Stimulated activated CD4-positive, alpha-beta T cell treated with anti-CD3 and anti-CD28 coated beads, Interleukin-2, amount 100 ng/mL, for 48 hours (primary cell): ENCODE data around the gene DENND2A.
A peak's percentile ranks its signal among the peaks of the same experiment; 100 is the strongest.
"Not testable (repeated sequence)": the region's sequence is repeated elsewhere in the genome, so short reads cannot be mapped to it uniquely, and the experiment has no call there.

Experiments used
- DNase-seq, 2 donors: peaks; one replicate each; pipeline ENCODE4 v3.0.0-alpha.2; 2020

The DENND2A gene

GRCh38 chr7:140540136-140540777 is 100.4 kb downstream of the DENND2A start:
- no peak for DNase-seq

- DNase-seq, result no peak
Observed at GRCh38 chr7:140539461-140539860, 101.2 kb downstream of the DENND2A start.

GRCh38 chr7:140537750-140538482 is 102.7 kb downstream of the DENND2A start:
- no peak for DNase-seq

- no peak for DNase-seq
Observed at GRCh38 chr7:140534743-140535142, 105.9 kb downstream of the DENND2A start.

- DNase-seq, result no peak
Observed at GRCh38 chr7:140533394-140533872, 107.2 kb downstream of the DENND2A start.

GRCh38 chr7:140529428-140529827 is 111.2 kb downstream of the DENND2A start:
- not testable (repeated sequence) for DNase-seq

- no peak for DNase-seq
Observed at GRCh38 chr7:140526787-140527664, 113.6 kb downstream of the DENND2A start.

GRCh38 chr7:140526214-140526613 is 114.4 kb downstream of the DENND2A start:
- DNase-seq, result no peak

- peak in 1 of 2 donors; percentile 17 for DNase-seq
Observed at GRCh38 chr7:140525743-140526142, 114.9 kb downstream of the DENND2A start.

- DNase-seq, result no peak
Observed at GRCh38 chr7:140521421-140521820, 119.2 kb downstream of the DENND2A start.

- no peak for DNase-seq
Observed at GRCh38 chr7:140519007-140519399, 121.6 kb downstream of the DENND2A start.

- no peak for DNase-seq
Observed at GRCh38 chr7:140518370-140519006, 122.1 kb downstream of the DENND2A start.

GRCh38 chr7:140517546-140518369 is 122.9 kb downstream of the DENND2A start:
- peak; percentile 67 to 74 for DNase-seq

- no peak for DNase-seq
Observed at GRCh38 chr7:140512317-140513000, 128.2 kb downstream of the DENND2A start.

- no peak for DNase-seq
Observed at GRCh38 chr7:140509789-140510188, 130.8 kb downstream of the DENND2A start.

GRCh38 chr7:140507556-140507955 is 133.1 kb downstream of the DENND2A start:
- DNase-seq, result not testable (repeated sequence)

GRCh38 chr7:140506788-140507464 is 133.7 kb downstream of the DENND2A start:
- DNase-seq, result no peak

GRCh38 chr7:140501966-140502365 is 138.6 kb downstream of the DENND2A start:
- DNase-seq, result no peak

GRCh38 chr7:140497807-140498206 is 142.8 kb downstream of the DENND2A start:
- DNase-seq, result not testable (repeated sequence)

- no peak for DNase-seq
Observed at GRCh38 chr7:140497241-140497769, 143.3 kb downstream of the DENND2A start.
